ENCODE results near the gene DENND4C.
"Not testable (repeated sequence)": the region's sequence is repeated elsewhere in the genome, so short reads cannot be mapped to it uniquely, and the experiment has no call there.

Gene DENND4C

DNA sequence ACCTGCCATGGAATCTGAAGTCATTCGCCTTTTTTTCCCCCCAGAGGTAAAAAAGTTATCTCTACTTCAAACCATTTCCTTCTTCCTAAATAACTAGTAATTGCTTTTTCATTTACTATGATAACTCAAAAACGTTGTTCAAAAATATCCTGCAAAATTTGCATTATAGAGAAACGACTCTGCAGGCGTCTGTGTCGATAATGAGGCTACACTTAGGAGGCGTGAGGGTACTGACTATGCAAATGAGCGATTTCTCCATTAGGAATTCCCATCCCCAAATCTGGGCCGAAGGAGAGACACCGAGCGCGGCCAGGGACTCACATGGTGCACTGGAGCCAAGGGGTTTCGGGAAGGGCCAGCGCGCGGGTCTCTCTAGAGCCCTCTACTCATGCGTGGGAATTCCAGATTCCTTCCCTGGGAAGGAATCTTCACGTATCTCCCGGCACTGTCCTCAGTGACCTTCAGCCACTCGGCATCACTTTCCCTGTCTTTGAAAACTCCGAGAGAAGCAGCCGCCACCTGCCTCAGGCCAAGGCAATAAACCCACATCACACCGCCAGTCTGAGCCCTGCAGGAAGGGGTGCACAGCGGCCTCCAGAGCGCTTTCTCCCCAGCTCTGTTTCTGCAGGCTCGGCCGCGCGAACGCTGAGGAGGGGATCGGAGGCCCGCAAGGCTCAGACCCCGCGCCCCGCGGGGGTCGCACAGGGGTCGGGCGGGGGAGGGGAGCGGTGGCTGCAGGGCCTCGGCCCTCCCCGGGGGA is 718 bp upstream of the DENND4C start:
- DNase-seq: peak; percentile 55

DNA sequence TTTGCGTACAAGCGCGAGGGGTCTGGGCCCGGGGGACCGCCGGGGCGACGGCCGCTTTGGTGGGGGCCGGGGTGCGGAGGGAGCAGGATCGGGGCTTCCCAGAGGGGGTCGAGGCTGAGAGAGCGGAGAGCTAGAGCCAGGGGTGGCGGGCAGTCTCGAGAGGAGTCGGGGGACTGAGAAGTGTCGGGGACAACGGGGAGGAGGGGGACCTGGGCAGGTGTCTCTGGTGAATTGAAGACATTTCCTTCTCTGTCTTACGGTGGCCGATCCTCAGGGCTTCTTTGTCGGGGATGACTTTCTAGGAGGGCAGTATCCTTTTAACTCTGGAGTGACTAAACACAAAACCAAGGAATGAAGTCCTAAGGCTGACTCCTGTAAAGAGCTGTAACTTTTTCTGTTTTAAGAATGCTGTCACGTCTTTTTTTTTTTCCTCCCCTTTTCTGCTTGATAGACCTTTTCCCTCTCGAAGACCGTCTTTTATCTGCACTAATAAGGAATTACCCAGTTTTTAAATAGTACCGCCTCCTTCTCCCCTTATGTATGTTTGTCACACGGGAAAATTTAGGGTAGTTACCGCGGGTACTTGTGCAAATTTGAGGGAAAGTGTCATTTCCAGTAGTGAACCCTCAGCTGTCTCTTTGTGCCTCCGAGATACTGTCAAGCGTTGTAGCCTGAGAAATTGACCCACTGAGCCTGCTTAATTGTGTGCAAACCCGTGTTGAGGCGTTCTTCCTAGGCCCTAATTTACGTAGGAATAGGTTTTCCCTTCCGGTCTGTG is 822 bp downstream of the DENND4C start:
- DNase-seq: no peak

DNA sequence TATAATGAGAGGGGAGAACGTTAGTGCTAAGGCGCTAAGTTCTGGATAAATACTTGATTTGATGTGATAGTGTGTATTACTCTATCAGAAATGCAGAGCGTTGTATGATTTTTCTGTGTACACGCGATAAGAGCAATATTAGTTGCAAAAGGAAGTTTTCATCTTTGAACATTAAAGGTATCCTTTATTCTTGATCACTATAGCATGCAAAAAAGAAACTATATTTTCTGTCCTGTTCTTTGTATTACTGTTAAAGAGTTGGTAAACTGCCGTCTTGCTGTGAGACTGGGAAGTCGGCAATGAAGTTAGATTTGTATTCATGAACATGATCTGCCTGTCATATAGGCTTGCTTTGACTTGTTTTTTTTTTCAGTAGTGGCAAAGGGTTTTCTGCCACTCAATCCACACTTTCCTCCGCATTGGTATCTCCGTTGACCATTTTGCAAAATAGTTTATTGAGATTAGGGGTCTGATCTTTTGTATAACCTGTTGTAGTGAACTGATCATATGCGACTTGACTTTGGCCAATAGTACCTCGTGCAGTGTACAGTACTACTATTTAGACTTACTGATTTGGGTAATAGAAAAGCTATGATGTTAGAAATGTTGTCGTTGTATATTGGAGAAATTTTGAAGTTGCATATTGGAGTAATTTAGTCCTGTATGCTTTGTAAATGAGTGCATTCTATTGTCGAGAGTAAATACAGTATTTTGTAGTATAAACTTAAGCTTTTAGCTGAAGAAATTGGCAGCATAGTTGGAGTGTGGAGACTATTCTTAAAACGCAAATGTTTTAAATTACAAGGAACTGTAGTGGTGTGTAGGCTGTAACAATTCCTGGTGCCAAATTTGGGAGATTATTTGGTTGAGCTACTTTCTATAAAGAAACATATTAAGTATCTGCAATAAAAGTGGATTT is 1.7 kb downstream of the DENND4C start:
- DNase-seq: peak; percentile 4

DNA sequence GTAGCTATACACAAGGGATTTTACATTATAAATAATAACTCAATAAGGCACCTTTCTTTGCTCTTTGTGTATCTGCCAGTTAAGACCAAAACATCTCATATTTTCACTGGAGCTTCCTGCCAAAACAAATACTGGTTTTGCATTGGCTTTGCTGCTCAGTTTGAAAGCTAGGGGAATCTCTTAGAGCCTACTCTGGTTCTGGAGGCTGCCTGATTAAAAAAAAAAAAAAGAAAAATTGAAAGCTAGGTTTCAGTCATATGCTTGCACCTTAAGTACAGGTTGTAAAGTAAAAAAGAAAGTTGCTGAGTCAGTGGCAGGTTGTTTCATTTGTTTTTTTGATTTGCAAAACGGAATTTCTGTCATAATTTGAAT is 2.3 kb downstream of the DENND4C start:
- no peak for DNase-seq

DNA sequence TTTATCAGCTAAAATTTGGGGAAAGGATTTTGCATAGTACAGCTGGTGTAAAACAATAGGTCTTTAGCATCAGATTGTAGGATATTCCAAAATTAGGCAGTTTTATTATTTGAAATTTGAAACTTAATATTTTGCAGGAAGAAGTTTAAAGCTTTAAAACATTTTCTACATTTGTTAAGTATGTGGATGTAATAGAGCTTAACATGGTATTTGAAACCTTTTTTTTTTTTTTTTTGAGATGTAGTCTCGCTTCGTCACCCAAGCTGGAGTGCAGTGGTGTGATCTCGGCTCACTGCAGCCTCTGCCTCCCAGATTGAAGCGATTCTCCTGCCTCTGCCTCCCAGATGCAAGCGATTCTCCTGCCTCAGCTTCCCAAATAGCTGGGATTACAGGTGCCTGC is 2.9 kb downstream of the DENND4C start:
- DNase-seq: no peak

DNA sequence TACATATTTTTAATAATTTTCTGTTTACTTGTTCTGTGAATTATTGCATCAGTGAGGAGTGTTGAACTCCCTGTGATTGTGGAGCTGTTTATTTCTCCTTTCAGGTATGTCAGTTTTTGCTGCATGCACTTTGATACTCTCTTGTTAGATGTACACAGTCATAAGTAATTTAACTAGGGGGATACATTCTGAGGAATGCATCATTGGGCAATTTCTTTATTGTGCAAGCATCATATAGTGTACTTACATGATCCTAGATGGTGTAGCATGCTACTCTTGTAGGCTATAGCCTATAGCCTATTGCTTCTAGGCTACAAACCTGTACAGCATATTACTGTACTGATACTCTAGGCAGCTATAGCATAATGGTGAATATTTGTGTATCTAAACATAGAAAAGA is 9.5 kb downstream of the DENND4C start:
- no peak for DNase-seq

DNA sequence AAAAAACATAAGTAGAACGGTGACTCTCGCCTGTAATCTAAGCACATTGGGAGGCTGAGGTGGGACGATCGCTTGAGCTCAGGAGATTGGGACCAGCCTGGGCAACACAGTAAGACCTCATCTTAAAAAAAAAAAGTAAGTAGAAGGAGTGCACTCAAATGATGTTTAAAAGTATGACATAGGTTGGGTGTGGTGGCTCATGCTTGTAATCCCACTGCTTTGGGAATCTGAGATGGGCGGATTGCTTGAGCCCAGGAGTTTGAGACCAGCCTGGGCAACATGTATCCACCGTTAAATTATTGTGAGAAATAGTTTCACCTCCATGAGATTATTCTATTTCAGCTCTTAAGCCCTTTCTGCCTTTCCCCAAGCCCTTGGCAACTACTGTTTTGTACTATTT is 11.2 kb downstream of the DENND4C start:
- DNase-seq: no peak

DNA sequence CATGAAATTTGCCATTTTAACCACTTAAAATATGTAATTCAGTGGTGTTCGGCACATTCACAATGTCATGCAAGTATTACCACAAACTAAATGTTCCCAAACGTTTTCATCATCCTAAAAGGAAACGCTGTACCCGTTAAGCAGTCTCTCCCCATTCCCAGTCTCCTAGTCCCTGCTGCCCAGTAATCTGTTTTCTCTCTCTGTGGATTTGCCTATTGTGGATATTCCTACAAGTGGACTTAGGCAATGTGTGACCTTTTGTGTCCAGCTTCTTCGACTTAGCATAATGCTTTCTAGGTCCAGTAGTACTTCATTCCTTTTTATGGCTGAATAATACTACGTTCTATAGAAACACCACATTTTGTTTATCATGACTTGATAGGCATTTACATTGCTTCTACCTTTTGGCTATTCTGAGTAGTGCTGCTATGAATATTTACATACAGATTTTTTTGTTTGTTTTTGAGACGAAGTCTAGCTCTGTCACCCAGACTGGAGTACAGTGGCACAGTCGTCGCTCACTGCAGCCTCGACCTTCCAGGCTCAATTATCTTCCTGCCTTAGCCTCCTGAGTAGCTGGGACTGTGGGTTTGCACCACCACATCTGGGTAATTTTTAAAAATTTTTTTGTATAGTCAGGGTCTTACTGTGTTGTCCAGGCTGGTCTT is 13.0 kb downstream of the DENND4C start:
- no peak for DNase-seq

DNA sequence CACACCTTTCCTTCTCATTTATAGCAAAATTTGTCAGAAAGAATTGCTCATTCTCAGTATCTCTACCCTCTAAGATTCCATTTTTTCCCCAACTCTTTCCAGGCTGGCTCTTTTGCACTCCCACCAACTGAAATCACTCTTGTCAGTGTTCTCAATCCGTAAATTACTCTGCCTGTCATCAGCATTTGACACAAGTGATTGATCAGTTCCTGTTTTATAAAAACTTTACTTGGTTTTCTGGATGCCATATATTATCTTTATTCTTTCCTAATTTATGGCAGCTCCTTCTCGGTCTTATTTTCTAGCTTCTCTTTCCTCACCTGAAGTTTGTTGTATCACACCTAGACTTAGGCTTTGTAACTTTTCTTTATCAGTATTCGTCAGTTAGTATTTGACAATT is 16.4 kb downstream of the DENND4C start:
- no peak for DNase-seq

DNA sequence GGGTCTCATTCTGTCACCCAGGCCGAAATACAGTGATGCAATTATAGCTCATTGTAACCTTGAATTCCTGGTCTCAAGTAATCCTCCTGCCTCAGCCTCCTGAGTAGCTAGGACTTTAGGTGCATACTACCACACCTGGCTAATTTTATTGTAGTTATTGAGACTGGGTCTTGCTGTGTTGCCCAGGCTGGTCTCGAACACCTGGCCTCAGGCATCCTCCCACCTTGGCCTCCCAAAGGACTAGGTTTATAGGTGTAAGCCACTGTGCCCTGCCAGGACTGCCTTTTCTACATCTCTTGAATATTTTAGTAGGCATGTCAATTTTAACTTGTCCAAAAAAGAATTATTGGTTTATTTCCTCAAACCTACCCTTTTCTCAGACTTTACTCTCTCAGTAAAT is 16.9 kb downstream of the DENND4C start:
- no peak for DNase-seq

DNA sequence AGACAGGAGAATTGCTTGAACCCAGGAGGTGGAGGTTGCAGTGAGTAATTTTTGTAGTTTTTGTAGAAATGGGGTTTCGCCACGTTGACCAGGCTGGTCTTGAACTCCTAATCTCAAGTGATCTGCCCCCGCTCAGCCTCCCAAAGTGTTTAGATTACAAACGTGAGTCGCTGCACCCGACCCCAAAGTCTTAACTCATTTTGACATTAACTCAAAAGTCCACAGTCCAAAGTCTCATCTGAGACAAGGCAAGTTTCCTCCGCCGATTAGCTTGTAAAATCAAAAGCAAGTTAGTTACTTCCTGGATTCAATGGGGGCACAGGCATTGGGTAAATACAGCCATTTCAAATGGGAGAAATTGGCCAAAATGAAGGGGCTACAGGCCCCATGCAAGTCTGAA is 19.9 kb downstream of the DENND4C start:
- not testable (repeated sequence) for DNase-seq

DNA sequence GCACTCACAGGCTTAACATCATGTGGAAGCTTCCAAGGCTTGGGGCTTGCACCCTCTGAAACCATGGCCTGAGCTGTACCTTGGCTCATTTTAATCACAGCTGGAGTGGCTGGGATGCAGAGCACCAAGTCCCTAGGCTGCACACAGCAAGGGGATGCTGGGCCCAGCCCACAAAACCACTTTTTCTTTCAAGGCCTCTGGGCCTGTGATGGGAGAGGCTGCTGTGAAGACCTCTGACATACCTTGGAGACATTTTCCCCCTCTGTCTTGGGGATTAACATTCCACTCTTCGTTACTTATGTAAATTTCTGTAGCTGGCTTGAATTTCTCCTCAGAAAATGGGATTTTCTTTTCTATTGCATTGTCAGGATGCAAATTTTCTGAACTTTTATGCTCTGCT is 20.7 kb downstream of the DENND4C start:
- not testable (repeated sequence) for DNase-seq

DNA sequence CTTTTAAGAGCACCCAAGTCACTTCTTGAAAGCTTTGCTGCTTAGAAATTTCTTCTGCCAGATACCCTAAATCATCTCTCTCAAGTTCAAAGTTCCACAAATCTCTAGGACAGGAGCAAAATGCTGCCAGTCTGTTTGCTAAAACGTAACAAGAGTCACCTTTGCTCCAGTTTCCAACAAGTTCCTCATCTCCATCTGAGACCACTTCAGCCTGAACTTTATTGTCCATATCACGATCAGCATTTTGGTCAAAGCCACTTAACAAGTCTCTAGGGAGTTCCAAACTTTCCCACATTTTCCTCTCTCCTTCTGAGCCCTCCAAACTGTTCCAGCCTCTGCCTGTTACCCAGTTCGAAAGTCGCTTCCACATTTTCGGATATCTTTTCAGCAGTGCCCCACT is 21.1 kb downstream of the DENND4C start:
- DNase-seq: not testable (repeated sequence)

DNA sequence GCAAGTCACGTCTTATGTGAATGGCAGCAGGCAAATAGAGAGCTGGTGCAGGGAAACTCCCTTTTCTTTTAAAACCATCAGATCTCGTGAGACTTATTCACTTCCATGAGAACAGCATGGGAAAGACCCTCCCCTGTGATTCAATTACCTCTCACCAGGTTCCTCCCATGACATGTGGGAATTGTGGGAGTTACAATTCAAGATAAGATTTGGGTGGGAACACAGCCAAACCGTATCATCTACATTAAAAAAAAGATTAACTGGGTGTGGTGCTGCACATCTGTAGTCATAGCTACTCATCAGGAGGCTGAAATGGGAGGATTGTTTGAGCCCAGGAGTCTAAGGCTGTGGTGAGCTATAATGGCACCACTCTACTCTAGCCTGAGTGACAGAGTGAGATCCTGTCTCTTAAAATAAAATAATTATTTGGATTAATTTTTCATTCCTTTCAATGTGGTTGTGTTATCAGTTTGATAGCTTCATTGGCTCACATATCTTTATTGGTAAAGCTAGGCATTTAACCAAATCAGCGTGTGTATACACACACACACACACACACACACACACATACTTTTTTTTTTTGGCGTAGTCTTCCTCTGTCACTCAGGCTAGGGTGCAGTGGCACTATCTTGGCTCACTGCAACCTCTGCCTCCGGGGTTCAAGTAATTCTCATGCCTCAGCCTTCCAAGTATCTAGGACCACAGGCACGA is 21.8 kb downstream of the DENND4C start:
- DNase-seq: no peak

DNA sequence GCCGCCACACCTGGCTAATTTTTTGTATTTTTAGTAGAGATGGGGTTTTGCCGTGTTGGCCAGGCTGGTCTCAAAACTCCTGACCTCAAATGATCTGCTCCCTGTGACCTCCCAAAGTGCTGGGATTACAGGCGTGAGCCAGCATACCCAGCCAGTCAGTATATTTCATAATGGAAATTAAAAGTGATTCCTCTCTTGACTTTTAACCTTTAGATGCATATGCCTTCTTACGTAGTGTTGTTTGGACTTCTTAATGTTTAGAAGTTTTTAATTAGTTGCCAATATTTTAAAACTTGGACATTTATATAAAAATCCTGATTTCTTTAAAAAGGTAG is 22.4 kb downstream of the DENND4C start:
- no peak for DNase-seq

DNA sequence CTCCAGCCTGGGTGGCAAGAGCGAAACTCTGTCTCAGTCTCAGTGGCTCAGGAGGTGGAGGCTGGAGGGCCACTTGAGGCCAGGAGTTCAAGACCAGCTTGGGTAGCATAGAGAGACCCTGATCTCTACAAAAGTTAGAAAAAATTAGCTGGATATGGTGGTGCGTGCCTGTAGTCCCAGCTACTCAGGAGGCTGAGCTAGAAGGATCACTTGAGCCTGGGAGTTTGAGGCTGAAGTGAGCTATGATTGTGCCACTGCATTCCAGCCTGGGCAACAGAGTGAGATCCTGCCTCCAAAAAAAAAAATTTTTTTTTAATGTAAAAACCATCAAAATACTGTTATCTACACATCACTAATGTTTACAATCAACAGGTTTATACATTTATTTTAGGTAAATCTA is 24.6 kb downstream of the DENND4C start:
- DNase-seq: no peak

DNA sequence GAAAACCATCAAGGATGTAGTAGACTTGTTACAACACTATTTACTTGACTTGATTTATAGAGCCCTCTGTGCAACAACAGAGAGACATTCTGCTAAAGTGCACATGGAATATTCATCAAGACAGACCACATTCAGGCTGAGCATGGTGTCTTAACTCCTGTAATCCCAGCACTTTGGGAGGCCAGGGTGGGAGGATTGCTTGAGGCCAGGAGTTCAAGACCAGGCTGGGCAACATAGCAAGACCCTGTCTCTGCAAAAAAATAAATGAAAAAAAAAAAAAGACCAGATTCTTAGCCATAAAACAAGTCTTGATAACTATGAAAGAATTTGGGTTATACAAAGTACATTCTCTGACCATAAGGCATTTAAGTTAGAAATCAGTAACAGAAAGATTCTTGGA is 25.3 kb downstream of the DENND4C start:
- DNase-seq: no peak

DNA sequence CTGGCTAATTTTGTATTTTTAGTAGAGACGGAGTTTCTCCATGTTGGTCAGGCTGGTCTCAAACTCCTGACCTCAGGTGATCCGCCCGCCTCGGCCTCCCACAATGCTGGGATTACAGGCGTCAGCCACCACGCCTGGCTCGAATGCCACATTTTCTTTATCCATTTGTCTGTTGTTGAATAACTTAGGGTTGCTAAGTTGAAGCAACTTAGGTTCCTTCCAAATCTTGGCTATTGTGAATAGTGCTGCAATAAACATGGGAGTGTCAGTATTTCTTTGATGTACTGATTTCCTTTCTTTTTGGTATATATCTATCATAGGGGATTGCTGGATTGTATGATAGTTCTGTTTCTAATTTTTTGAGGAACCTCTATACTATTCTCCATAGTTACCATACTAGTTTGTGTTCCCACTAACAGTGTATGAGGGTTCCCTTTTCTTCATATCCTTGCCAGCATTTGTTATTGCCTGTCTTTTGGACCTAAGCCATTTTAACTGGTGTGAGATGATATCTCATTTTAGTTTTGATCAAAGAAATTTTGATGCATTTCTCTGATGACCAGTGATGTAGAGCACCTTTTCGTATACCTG is 29.3 kb downstream of the DENND4C start:
- not testable (repeated sequence) for DNase-seq

DNA sequence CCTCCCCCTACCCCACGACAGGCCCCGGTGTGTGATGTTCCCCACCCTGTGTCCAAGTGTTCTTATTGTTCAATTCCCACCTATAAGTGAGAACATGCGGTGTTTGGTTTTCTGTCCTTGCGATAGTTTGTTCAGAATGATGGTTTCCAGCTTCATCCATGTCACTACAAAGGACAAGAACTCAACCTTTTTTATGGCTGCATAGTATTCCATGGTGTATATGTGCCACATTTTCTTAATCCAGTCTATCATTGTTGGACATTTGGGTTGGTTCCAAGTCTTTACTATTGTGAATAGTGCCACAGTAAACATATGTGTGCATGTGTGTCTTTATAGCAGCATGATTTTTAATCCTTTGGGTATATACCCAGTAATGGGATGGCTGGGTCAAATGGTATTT is 35.1 kb downstream of the DENND4C start:
- DNase-seq: not testable (repeated sequence)

DNA sequence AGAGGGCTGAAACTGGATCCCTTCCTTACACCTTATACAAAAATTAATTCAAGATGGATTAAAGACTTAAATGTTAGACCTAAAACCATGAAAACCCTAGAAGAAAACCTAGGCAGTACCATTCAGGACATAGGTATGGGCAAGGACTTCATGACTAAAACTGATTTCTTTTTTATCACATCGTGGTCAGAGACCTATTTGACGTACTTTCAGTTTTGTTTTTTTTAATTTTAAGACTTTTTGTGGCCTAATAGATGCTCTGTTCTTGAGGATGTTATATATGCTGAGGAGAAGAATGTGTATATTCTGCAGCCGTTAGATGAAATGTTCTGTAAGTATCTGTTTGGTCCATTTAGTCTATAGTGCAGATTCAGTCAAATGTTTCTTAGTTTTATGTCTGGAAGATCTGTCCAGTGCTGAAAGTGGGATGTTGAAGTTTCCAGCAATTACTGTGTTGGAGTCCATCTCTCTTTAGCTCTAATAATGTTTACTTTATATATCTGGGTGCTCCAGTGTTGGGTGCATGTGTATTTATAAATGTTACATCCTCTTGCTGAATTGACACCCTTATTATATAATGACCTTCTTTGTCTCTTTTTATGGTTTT is 36.4 kb downstream of the DENND4C start:
- DNase-seq: not testable (repeated sequence)

DNA sequence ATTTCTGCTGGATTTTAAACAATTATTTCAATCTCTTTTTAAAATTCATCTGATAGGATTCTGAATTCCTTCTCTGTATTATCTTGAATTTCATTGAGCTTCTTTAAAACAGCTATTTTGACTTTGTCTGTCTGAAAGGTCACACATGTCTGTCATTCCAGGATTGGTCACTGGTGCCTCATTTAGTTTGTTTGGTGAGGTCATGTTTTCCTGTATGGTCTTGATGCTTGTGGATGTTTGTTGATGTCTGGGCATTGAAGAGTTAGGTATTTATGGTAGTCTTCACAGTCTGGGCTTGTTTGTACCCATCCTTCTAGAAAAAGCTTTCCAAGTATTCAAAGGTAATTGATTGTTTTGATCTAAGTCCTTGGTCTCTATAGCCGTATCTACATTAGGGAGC is 39.1 kb downstream of the DENND4C start:
- no peak for DNase-seq
